ENCODE measurements around the gene LPP.

The LPP gene

DNA sequence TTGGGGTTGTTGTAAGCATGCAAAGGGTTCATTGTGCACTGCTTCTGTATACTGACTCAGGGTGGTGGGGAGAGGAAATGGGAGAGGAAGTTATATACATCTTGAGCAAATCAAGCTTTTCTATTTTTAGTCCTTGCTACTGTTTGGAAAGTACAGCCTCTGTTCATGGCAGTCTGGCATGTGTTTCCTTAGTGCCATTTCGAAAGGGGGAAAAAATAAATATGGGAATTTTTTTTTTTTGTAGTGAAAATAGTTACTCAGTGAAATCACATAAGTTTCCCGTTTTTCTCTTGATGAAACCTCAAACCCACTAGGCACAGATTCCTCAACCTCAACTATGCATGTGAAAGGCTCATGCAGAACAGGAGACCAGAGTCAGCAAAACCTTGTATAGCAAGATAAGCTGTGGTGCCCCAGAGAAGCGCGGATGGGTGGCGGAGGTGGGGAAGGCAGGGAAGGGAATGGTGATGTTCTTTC lies 353.3 kb downstream of the LPP start:
- no peak for DNase-seq (ENCODE audit: low spot score)

DNA sequence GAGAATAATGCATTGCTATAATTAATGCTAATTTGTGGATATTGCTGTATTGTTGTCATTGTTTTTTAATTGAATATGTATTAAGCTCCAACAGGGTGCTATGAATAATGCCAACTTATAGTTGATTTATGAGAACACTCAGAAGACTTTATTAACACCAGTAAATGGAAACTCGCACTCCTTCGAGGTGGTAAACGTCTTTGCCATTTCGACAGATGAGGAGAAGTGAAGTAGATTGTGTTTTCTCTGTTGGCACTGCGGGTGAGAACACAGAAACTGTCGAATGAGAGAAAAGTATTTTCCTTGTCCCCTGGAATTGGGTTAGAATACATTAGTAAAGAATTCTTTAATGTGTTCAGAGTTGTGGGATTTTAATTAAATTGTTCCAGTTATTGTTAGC lies 354.5 kb downstream of the LPP start:
- no peak for DNase-seq (ENCODE audit: low spot score)

DNA sequence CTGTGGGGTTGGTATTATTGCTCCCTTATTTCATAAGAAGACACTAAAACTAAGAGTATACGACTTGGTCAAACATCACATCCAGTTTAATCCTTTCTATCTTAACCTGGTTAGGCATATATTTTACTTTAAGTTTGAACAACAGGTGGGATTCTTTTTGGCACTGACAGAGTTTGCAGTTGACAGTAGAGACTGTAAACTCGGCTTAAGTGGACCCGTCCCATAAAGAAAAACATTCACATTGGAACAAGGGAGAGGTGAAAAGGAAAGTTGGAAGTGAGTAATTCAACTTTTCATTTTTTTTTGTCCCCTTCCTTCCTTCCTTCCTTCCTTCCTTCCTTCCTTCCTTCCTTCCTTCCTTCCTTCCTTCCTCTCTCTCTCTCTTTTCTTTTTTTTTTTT lies 355.4 kb downstream of the LPP start:
- DNase-seq (ENCODE audit: low spot score) = no peak

DNA sequence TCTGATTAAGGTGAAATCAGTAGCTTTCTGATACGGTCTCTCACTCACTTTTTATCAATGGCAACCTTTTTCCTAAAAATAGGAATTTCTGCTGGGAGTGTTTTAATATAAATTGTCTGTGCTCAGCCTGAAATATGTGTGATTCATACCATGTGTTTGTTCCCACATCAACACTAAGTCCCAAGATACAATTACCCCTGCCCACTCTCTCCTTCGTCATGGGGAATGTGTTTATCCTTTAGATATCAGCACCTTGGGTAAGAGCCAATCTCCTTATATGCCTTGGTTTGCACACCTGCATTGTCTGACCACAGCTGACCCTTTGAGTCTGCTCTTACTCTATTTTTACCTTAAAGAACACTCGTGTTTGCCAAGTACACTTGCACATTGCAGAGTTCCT lies 356.4 kb downstream of the LPP start:
- no peak for DNase-seq (ENCODE audit: low spot score)

DNA sequence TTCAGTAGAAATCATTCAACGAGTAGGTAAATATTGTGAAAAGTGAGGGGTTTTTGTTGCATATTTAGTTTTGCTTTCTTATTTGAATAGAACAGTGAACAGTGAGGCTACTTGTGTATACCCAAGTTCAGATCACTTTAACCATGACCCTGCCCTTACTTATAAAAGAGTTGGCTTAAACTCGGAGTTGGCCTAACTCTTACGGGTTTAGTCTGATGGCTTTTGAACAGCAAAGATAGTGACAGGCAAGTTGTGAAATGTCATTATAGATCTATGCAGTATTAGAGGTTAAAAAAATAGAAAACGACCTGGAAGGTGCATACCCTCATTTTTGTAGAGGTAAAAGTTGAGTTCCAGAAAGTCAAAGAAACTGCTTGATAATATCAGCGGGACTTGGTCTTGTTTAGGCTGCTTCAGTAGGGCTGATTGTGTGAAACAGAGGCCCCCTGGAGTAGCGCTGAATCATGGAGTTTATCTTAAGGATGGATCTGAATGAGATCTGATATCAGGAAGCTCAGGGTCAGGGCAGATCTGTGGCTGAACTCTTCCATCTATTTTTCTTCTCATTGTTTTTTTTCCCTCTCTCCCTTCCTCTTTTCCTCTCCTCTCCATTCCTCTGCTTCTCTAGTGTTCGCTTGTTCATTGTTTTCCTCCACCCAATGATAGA lies 359.8 kb downstream of the LPP start:
- DNase-seq (ENCODE audit: low spot score) = peak; percentile 11

DNA sequence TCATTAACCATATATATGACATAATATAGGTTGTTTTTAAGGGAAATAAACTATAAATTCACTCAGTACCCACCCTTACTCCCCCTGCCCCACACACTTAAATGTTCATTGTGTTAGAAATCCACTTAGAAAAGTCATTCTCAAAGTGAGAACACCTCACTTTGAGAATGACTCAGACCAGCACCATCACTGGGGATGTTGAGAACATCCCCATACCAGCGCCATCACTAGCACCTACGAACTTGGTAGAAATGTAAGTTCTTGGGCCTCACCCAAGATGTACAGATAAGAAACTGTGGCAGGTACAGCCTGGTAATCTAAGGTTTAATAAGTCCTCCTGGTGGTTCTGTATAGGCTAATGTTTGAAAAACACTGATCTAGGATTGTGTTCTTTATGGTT lies 362.6 kb downstream of the LPP start:
- DNase-seq (ENCODE audit: low spot score) = no peak

DNA sequence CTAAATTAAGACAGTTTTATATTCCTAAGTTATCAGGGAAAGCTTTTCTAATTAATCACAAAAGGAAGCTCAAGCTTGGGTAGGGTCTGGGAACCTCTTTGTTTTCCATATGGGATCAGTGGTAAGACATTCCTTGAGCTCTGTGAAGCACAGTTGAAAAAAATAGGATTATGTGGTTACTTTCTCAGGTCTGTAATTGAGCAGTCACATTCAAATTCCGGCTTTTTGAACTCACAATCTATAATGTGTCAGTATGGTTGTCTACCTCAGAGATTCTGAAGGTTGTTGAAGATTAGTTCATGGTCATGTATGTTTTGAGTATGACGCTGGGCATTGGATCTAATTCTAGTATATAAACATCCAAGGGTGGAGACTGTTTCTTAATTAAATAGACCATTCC lies 364.5 kb downstream of the LPP start:
- no peak for DNase-seq (ENCODE audit: low spot score)

DNA sequence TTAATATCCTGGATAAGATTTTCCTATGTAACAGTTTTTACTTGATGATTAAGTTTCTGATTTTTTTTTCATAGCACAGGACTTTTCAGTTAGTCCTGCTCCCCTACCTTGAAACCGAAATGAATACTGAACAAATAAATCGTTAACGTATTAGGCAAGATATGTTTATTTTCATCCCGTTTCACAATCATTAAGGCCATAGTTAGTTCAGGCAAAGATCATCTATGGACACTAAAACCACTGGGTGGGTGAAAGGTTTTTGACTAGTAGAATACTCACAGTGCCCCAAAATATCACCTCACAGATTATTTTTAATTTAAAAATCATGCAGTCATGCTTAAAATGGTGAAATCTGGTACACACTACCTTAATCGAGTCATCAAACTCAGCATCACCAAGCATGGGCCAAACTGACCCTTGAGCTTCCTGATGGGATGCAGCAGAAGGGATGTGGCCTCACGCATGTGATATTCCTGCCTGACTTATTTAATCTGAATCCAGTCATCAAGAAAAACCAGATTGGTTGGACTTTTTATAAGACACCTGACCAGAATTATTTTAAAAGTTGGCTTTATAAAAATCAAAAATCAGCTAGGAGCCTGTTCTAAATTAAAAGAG lies 365.0 kb downstream of the LPP start:
- DNase-seq (ENCODE audit: low spot score) = no peak

DNA sequence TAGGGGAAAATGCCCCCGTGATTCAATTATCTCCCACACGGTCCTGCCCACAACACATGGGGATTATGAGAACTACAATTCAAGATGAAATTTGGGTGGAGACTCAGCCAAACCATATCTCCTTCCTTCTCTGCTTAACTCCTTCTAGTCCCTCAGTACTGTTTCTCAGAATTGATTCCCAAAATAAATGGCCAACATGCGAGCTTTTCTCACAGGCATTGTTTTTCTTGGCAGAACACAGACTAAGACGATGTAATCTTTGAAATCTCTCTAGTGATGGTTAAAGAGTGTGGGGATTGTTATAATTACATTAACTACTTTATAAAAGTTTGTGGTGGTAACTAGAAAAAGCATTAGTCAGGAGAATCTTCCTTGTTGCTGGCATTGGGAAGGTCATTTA lies 366.5 kb downstream of the LPP start:
- no peak for DNase-seq (ENCODE audit: low spot score)

DNA sequence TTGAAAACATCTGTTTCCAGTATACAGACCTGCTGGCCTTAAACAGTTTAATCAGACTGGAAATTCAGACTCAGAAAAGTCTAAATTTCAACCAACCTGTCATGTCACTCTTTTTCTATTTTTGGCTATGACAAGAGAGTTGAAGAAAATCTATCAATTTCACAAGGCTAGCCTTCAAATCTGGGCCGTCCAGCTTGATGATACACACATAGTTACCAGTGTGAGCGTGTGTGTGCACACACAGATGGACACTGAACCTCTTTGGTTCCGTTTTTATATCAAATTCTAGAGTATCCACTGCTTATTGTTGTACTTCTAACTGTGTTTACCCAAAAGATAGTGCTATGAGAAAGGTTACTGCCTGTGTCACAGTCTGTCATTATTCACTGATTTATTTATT lies 368.2 kb downstream of the LPP start:
- DNase-seq (ENCODE audit: low spot score) = no peak

DNA sequence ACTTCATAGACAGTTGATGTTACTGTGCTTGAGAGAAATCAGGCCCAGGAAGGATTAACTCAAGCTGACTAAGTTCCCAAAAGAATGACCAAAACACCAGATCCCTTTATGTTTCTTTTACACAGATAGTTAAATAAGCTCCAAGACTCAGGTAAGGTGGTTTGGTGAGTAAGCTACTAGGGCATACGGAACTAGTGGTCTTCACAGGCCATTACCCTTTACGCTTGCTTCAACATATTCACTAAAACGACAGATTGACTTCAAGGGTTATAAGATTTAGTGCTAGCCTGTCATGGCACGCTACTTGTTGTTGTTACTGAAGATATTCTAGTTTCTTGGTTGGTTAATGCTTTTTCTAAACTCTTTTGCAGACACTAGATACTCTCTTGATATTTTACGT lies 369.3 kb downstream of the LPP start:
- no peak for DNase-seq (ENCODE audit: low spot score)

DNA sequence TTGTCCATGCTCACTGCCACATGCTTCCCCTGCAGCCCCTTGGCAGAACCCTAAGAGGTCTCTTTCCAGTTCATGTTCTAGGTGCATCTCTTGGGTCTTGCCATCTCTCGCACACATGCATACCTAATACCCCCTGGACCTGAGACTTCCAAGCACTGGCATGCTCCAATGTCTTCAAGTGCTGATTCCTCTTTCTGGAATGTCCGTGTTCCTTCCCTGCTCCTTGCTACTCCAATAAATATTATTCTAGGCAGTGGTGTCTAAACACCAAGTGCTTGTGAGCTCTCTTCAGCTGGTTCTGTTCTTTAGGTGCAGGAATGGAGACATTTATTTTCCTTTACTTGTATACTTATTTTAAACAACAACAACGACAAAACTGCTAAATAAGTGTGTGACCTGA lies 370.1 kb downstream of the LPP start:
- DNase-seq (ENCODE audit: low spot score) = no peak

DNA sequence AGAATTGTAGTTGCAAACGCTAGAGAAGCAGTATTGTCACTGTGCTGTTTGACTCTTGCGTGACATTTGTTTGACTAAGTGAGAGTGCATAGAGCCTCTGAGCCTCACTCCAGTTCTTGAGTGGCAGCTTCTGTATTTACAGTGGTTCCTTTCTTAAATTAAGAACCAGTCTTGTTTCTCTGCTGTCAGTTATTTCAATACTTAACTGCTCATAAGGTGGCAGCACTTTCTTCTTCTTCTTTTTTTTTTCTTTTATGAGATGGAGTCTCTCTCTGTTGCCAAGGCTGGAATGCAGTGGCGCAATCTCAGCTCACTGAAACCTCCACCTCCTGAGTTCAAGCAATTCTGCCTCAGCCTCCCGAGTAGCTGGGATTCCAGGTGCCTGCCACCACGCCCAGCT lies 372.1 kb downstream of the LPP start:
- no peak for DNase-seq (ENCODE audit: low spot score)

DNA sequence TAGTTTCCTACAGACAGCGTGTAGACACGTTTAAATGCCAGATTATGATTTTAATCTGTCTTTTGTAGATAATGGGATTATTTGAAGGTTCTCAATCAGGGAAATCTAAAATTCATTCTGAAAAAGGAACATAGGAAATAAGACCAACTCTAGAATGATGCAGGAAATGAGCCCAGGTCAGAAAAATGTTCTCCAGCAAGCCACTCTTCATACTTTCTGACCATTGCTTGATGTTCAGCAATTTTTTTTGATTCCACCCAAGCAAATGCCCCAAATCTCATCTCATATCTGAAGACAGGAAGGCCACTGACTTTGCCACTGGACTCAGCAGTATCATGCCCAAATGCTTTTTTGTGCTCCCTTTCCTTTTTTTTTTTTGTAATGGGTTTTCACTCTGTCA lies 373.4 kb downstream of the LPP start:
- no peak for DNase-seq (ENCODE audit: low spot score)

DNA sequence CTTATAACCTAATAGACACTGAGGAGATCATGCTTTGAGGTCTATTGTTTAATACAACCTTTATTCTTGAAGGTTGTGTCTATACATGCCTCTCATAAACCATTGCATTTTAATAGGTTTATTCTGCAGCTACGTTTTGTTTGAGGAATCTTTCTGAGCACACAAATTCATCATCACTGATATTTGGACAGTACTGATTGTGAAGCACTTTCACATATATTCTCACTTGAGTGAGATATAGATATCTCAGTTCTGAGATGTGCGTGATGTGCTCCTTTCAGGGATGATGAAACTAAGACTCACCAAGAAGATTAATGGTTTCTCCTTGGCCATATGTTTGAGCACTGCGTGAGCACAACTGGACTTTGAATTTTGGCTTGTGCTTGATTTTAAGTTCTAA lies 374.4 kb downstream of the LPP start:
- no peak for DNase-seq (ENCODE audit: low spot score)

DNA sequence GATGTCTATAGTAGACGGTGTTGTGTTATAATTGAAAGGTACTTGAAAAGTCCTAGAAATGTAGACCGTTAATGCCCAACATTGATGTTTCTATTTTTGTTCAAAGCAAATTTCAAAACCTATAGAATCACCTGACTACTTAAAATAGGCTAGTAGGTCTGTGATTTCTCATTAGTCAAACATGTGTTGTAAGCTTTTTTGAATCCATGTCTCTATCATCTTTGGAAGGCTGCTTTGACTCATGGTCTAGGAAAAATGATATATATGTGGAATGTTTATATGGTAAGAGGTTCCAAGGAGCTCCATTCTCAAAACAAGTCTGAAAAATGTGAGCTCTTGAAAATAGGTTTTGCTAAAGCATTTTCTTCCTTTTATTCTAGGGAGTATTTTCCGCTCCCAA lies 375.3 kb downstream of the LPP start:
- no peak for DNase-seq (ENCODE audit: low spot score)

DNA sequence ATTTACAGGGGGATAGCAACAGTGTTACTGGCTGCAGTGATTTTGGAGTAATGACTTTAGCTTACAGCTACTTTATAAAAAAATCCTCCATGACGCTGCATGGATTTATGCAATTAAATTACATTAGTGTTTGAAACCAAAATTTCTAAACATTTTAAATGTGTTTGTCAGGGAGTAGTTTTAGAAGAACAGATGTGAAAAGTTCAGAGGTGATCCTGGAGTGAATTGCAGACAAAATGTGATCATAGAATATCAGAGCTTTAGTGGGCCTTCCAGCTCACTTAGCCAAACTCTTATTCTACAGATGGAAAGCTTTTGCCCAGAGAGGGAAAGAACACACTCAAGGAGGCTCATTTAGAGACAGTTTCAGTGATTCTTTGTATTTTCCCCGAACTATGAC lies 376.3 kb downstream of the LPP start:
- no peak for DNase-seq (ENCODE audit: low spot score)

DNA sequence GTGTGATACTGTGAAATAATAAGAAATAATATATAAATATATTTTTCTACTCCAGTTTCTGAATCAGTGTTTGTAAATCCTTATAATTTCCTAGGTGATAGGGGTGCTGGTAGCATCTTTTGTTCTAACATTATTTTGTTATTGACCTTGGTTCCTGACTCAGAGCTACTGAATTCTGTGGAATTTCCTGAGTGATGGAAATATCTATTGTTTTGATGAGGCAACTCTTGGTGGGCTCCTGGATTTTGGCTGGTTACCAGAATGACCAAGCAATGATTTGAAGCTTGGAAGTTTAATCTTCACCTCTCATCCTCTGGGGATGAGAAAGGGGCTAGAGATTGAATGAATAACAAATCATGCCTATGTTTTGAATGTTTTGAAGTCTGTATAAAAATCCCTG lies 377.3 kb downstream of the LPP start:
- DNase-seq (ENCODE audit: low spot score) = no peak

DNA sequence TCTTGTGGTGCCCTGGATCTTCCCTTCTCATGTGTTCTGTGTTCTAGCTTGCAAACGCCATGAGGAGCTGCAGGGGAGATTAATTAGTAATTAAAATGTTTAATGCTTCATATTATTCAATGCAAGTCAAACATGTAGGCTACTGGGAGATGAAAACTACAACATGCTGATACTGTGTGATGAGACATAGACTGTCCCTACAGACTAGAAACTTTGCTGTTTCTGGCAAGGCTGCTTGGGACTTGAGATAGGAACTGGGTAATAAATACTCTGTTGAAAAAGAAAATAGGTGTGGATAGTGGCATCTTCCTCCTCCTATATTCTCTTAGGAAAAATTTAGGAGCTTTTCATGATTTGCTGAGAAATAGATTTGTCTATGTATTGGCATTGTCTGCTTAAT lies 379.2 kb downstream of the LPP start:
- no peak for DNase-seq (ENCODE audit: low spot score)

DNA sequence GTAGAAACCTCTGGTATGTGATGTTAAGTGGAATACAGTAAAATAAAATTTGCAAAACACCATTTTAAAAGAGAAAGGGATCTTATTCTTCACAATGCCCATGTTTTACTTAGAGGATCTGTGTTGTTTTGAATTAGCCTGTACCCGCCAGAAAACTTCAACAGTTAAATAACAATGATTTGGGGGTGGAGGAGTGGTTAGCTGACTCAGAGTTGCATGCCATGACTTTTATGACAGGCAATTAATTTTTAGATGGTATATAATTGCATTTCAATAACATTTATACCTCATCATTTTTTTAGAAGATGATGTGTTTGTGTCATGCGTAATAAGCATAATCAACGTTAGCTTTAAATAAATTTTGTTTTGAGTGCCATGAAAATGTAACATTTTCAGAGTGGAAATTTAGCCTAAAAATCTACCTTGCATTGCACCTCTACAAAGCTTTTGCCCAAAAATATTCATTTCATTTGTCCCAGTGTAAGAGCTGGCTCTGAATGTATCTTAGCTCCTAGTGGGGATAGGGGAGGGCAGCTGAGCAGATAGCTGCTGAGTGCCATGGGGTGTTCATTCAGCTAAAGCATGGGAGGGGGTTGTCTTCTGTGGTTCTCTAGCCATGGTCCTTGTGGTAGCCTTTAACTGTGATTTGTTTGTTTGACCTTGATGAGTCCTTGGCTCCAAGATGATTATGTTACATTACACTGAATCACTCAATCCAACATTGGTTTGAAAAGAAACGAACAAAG lies 379.8 kb downstream of the LPP start:
- no peak for DNase-seq (ENCODE audit: low spot score)

DNA sequence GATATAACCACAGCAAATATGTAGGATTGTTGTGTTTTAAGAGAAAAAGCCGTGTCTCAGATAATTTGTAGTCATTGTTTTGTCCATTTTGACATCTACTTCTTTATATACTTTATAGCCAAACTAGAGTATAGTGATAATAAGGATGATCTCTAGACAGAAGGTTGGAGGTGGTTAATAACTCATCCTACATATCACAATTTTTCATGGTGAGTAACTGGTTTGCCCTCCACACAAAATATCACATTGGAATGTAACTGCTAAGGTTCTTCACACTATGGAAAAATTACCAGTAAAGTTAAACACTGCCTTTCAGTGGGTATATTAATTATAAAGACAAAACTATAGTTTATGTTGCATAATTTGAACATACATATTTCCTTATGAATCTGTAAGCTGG lies 380.7 kb downstream of the LPP start:
- no peak for DNase-seq (ENCODE audit: low spot score)

DNA sequence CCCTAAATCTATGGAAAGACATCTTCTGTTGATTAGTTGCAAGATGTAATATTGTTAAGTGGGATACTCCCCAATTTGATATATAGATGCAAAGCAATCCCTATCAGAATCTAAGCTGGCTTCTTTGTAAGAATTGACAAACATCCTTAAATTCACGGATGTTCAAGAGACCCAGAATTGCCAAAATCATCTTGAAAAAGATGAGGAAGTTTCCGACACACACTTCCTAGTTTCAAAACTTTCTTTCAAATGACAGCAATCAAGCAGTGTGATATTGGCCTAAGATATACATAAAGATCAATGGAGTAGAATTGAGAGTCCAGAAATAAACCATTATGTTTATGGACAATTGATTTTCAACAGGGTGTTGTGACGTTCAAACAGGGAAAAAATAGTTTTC lies 383.6 kb downstream of the LPP start:
- DNase-seq (ENCODE audit: low spot score) = no peak

DNA sequence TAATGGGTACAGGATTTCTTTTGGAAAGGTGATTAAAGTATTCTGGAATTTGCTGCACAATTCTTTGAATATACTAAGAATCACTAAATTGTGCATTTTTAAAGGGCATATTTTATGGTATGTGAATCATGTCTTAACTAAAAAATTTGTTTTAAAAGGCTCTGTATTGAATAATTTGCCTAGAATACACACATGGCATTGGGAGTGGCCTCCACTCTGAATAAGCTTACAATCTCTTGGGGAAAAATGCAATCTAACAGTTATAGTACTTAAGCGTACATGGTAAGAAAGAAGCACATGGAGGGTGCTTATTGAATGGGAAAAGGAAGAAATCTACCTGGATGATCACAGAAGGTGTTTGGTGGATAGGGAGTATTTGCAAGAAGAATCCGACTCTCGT lies 385.1 kb downstream of the LPP start:
- DNase-seq (ENCODE audit: low spot score) = no peak
